ENCODE data around the gene FUT9. TPM values are rescaled to one million over a fixed set of nuclear protein-coding genes. Genes with fewer than 3 reads are reported as not detected.

Gene FUT9
- total RNA-seq, 4 donors from 2014 or later, result not detected

DNA sequence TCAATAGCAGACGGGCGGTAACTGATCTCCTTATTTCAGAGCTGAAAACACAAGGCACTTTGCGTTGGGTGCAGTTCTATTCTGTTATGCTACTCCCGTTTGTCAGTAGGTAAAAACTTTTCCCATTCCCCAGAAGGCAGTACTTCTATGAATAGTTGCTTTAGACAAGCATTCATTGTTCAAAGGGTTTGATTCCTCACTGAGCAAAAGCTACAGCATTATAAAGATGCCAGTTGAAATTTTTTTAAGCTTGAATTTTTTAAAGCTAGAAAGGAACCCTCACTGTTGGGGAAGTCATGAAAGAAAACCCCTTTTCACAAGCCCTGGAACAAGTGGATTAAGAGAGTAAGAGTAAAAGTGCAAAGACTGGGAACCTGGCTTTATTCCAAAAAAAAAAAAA is 42.3 kb downstream of the FUT9 start:
- Histone ChIP-seq H3K27me3 (no peaks in the 10 kb centered on the region), H3K27ac (no peak overlapping the region), H3K4me1 (no peaks in the 10 kb centered on the region), H3K4me3 (no peak overlapping the region), H3K36me3 (no peaks in the 10 kb centered on the region), H3K9me3 (no peaks in the 10 kb centered on the region)
- DNase-seq (no peak), ATAC-seq (no peak)
- in situ Hi-C loops (cut with MboI; ENCODE audit: low sequenced_read_pairs in 4 of 4), result no loop called here
- TF ChIP-seq, protein P1, sequence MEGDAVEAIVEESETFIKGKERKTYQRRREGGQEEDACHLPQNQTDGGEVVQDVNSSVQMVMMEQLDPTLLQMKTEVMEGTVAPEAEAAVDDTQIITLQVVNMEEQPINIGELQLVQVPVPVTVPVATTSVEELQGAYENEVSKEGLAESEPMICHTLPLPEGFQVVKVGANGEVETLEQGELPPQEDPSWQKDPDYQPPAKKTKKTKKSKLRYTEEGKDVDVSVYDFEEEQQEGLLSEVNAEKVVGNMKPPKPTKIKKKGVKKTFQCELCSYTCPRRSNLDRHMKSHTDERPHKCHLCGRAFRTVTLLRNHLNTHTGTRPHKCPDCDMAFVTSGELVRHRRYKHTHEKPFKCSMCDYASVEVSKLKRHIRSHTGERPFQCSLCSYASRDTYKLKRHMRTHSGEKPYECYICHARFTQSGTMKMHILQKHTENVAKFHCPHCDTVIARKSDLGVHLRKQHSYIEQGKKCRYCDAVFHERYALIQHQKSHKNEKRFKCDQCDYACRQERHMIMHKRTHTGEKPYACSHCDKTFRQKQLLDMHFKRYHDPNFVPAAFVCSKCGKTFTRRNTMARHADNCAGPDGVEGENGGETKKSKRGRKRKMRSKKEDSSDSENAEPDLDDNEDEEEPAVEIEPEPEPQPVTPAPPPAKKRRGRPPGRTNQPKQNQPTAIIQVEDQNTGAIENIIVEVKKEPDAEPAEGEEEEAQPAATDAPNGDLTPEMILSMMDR (IDR thresholded peaks at IDR 0.05 in 4 of 5, conservative IDR thresholded peaks at IDR 0.05 in 1 of 5), result no peak
- no peak for TF ChIP-seq POLR2A (IDR thresholded peaks at IDR 0.05)
- intact Hi-C loops (cut with DNase I; ENCODE audit: low total_unique reads), result no loop called here

DNA sequence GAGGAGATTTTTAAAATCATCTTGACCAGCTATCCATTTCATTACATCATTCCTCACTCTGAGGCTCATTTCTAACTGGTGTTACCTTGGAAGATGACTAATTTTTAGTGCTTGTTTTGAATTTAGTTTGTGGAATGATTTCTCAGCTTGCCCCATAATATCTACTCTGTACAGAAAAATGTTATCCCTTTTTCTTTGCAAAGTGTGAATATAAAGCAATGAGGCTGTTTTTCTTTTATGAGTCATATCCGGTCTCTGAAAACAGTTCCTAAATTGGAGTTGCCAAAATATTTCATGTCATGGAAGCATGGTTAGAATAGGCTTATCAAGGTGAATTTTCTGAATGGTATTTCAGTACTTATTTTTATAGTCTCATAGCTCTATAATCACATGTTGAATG is 43.8 kb downstream of the FUT9 start:
- in situ Hi-C loops (cut with MboI; ENCODE audit: low sequenced_read_pairs in 4 of 4), result no loop called here
- no peak overlapping the region for H3K4me3 ChIP-seq
- intact Hi-C loops (cut with DNase I; ENCODE audit: low total_unique reads), result no loop called here
- DNase-seq, result no peak
- ATAC-seq, result no peak
- H3K4me1 ChIP-seq, result no peaks in the 10 kb centered on the region
- no peak overlapping the region for H3K27ac ChIP-seq
- no peaks in the 10 kb centered on the region for H3K36me3 ChIP-seq
- no peak for TF ChIP-seq POLR2A (IDR thresholded peaks at IDR 0.05)
- TF ChIP-seq, protein P1 (IDR thresholded peaks at IDR 0.05 in 4 of 5, conservative IDR thresholded peaks at IDR 0.05 in 1 of 5), result no peak
- H3K27me3 ChIP-seq, result no peaks in the 10 kb centered on the region
- H3K9me3 ChIP-seq, result no peaks in the 10 kb centered on the region

- Histone ChIP-seq H3K4me3 (no peak overlapping the region), H3K27me3 (no peaks in the 10 kb centered on the region), H3K9me3 (no peaks in the 10 kb centered on the region), H3K4me1 (no peaks in the 10 kb centered on the region), H3K36me3 (no peaks in the 10 kb centered on the region), H3K27ac (no peak overlapping the region)
- no peak for DNase-seq
- in situ Hi-C loops (cut with MboI; ENCODE audit: low sequenced_read_pairs in 4 of 4), result no loop called here
- ATAC-seq, result no peak
- no peak for TF ChIP-seq POLR2A (IDR thresholded peaks at IDR 0.05)
- TF ChIP-seq, protein P1 (IDR thresholded peaks at IDR 0.05 in 4 of 5, conservative IDR thresholded peaks at IDR 0.05 in 1 of 5), result no peak
- intact Hi-C loops (cut with DNase I; ENCODE audit: low total_unique reads), result no loop called here
Observed at GRCh38 chr6:96060249-96060648, 44.5 kb downstream of the FUT9 start.

- no peaks in the 10 kb centered on the region for H3K4me1 ChIP-seq
- H3K27ac ChIP-seq, result no peak overlapping the region
- no peaks in the 10 kb centered on the region for H3K9me3 ChIP-seq
- TF ChIP-seq, protein P1 (IDR thresholded peaks at IDR 0.05 in 4 of 5, conservative IDR thresholded peaks at IDR 0.05 in 1 of 5), result no peak
- no peak for TF ChIP-seq POLR2A (IDR thresholded peaks at IDR 0.05)
- H3K36me3 ChIP-seq, result no peaks in the 10 kb centered on the region
- no peaks in the 10 kb centered on the region for H3K27me3 ChIP-seq
- intact Hi-C loops (cut with DNase I; ENCODE audit: low total_unique reads), result no loop called here
- H3K4me3 ChIP-seq, result no peak overlapping the region
- ATAC-seq (no peak), DNase-seq (no peak)
- in situ Hi-C loops (cut with MboI; ENCODE audit: low sequenced_read_pairs in 4 of 4), result no loop called here
Observed at GRCh38 chr6:96065213-96065612, 49.4 kb downstream of the FUT9 start.

GRCh38 chr6:96066376-96066775 is 50.6 kb downstream of the FUT9 start:
- Histone ChIP-seq H3K27me3 (no peaks in the 10 kb centered on the region), H3K4me1 (no peaks in the 10 kb centered on the region), H3K27ac (no peak overlapping the region), H3K4me3 (no peak overlapping the region), H3K36me3 (no peaks in the 10 kb centered on the region), H3K9me3 (no peaks in the 10 kb centered on the region)
- TF ChIP-seq, protein P1 (IDR thresholded peaks at IDR 0.05 in 4 of 5, conservative IDR thresholded peaks at IDR 0.05 in 1 of 5), result no peak
- no peak for TF ChIP-seq POLR2A (IDR thresholded peaks at IDR 0.05)
- intact Hi-C loops (cut with DNase I; ENCODE audit: low total_unique reads) (no loop called here), in situ Hi-C loops (cut with MboI; ENCODE audit: low sequenced_read_pairs in 4 of 4) (no loop called here)
- DNase-seq (no peak), ATAC-seq (no peak)

Data from gastrocnemius medialis (tissue), 4 donors.